SK-N-SH (cell line): ENCODE measurements around the gene GPC4.

Experiments used
- FOXM1 ChIP-seq: IDR thresholded peaks from 2 replicates; pipeline ENCODE4 v1.4.0; 2012; ENCODE audit warnings: low read depth, mild to moderate bottlenecking
- RCOR1 ChIP-seq: fragments of 150-350 bp; IDR thresholded peaks from 2 replicates; pipeline ENCODE4 v1.6.1; 2017; ENCODE audit warnings: antibody characterized with exemption, low read length
- REST ChIP-seq: IDR thresholded peaks from 2 replicates; pipeline ENCODE4 v1.6.1; 2012; ENCODE audit warnings: mild to moderate bottlenecking, low read depth, low read length, moderate library complexity
- RFX5 ChIP-seq: IDR thresholded peaks from 2 replicates; pipeline ENCODE4 v1.6.1; 2012; ENCODE audit warnings: mild to moderate bottlenecking, improper control_type of control experiment, low read length
- TF ChIP-seq, protein P1 (sequence below): fragments of 200-600 bp; sonication (generic); IDR thresholded peaks from 2 replicates; pipeline ENCODE4 v1.6.1; 2017; ENCODE audit warnings: antibody characterized with exemption, mild to moderate bottlenecking, moderate library complexity

- TF ChIP-seq RCOR1: no peak
- no peak for TF ChIP-seq FOXM1
- TF ChIP-seq, protein P1, sequence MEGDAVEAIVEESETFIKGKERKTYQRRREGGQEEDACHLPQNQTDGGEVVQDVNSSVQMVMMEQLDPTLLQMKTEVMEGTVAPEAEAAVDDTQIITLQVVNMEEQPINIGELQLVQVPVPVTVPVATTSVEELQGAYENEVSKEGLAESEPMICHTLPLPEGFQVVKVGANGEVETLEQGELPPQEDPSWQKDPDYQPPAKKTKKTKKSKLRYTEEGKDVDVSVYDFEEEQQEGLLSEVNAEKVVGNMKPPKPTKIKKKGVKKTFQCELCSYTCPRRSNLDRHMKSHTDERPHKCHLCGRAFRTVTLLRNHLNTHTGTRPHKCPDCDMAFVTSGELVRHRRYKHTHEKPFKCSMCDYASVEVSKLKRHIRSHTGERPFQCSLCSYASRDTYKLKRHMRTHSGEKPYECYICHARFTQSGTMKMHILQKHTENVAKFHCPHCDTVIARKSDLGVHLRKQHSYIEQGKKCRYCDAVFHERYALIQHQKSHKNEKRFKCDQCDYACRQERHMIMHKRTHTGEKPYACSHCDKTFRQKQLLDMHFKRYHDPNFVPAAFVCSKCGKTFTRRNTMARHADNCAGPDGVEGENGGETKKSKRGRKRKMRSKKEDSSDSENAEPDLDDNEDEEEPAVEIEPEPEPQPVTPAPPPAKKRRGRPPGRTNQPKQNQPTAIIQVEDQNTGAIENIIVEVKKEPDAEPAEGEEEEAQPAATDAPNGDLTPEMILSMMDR: no peak
- TF ChIP-seq RFX5: no peak
- no peak for TF ChIP-seq REST
These were observed 13.8 kb downstream of the GPC4 start for GRCh38 chrX:133401536-133401935.
